ENCODE results near the gene TBL3.

Gene TBL3

GRCh38 chr16:1926271-1926670, 45.6 kb upstream of the TBL3 start:
- TF ChIP-seq FOXP2 (optimal IDR thresholded peaks at IDR 0.05; ENCODE audit: borderline replicate concordance, extremely low read depth, extremely low read length, insufficient read depth) (no peak), SIN3A (IDR thresholded peaks at IDR 0.05; ENCODE audit: borderline replicate concordance, insufficient read depth, low read length) (no peak), TAF1 (IDR thresholded peaks at IDR 0.05; ENCODE audit: borderline replicate concordance, insufficient read depth, low read length) (no peak), REST (IDR thresholded peaks at IDR 0.05; ENCODE audit: insufficient read depth in 1 of 2, low read depth in 2 of 2, low read length in 2 of 2) (no peak), POLR2AphosphoS5 (IDR thresholded peaks at IDR 0.05; ENCODE audit: low read depth, low read length) (no peak)

DNA sequence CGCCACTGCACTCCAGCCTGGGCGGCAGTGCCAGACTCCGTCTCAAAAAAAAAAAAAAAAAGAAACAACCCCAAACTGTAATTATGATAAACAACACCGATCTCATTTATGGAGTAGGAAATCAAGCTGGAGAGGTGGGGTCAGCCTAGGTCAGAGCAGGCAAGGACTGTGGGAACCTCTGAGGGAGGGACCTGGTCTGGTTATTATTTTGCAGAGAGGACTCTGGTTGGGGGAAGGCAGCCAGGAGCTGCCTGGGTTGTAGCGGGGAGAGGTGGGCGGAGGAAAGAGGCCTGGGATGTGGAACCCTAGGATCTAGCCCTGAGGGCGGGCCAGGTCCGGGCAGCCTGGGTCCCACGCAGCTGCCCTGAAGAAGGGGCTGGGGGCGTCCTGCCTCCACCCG, 42.7 kb upstream of the TBL3 start:
- TF ChIP-seq FOXP2 (optimal IDR thresholded peaks at IDR 0.05; ENCODE audit: borderline replicate concordance, extremely low read depth, extremely low read length, insufficient read depth) (no peak), TAF1 (IDR thresholded peaks at IDR 0.05; ENCODE audit: borderline replicate concordance, insufficient read depth, low read length) (no peak), REST (IDR thresholded peaks at IDR 0.05; ENCODE audit: insufficient read depth in 1 of 2, low read depth in 2 of 2, low read length in 2 of 2) (no peak), POLR2AphosphoS5 (IDR thresholded peaks at IDR 0.05; ENCODE audit: low read depth, low read length) (no peak), SIN3A (IDR thresholded peaks at IDR 0.05; ENCODE audit: borderline replicate concordance, insufficient read depth, low read length) (no peak)

DNA sequence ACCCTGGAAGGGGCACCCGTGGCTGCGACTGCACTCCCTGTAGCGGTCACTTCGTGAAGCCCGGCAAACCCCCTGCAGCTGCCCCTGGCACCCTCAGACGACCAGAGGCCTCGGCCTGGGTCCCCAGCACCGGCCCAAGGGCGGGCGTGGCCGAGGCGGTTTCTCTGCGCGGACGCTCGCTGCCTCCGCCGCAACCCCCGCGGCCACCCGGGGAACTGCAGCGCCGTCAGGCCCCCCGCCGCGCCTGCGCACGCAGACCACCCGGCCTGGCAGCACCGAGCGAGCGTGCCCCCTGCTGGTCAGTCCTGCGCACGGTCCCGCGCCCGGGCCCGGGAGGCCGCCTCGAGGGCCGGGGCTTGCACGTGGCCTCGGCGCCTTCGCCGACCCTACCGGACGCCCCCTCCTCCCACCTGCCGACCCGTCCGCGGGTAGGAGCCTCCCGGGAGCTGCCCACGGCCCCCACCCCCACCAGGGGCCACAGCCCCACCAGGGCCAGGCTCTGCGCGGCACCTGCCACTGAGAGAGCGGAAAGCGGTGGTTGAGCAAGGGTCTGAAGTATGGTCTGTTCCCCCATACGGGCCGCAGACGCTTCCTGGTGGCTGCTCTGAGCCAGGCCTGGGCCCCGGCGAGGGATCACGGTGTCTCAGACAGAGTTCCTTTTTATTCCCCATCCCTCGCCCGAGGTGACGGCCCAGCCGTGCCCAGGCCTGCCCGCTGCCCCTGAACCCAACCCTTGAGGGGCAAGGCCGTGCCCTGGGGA, 42.1 kb upstream of the TBL3 start:
- peak; percentile 81 for TF ChIP-seq FOXP2 (optimal IDR thresholded peaks at IDR 0.05; ENCODE audit: borderline replicate concordance, extremely low read depth, extremely low read length, insufficient read depth)
- no peak for TF ChIP-seq TAF1 (IDR thresholded peaks at IDR 0.05; ENCODE audit: borderline replicate concordance, insufficient read depth, low read length)

- TF ChIP-seq POLR2AphosphoS5 (IDR thresholded peaks at IDR 0.05; ENCODE audit: low read depth, low read length), result no peak
- no peak for TF ChIP-seq REST (IDR thresholded peaks at IDR 0.05; ENCODE audit: insufficient read depth in 1 of 2, low read depth in 2 of 2, low read length in 2 of 2)
- no peak for TF ChIP-seq TAF1 (IDR thresholded peaks at IDR 0.05; ENCODE audit: borderline replicate concordance, insufficient read depth, low read length)
- no peak for TF ChIP-seq SIN3A (IDR thresholded peaks at IDR 0.05; ENCODE audit: borderline replicate concordance, insufficient read depth, low read length)
- TF ChIP-seq FOXP2 (optimal IDR thresholded peaks at IDR 0.05; ENCODE audit: borderline replicate concordance, extremely low read depth, extremely low read length, insufficient read depth), result no peak
Observed at GRCh38 chr16:1930338-1930720, 41.5 kb upstream of the TBL3 start.

DNA sequence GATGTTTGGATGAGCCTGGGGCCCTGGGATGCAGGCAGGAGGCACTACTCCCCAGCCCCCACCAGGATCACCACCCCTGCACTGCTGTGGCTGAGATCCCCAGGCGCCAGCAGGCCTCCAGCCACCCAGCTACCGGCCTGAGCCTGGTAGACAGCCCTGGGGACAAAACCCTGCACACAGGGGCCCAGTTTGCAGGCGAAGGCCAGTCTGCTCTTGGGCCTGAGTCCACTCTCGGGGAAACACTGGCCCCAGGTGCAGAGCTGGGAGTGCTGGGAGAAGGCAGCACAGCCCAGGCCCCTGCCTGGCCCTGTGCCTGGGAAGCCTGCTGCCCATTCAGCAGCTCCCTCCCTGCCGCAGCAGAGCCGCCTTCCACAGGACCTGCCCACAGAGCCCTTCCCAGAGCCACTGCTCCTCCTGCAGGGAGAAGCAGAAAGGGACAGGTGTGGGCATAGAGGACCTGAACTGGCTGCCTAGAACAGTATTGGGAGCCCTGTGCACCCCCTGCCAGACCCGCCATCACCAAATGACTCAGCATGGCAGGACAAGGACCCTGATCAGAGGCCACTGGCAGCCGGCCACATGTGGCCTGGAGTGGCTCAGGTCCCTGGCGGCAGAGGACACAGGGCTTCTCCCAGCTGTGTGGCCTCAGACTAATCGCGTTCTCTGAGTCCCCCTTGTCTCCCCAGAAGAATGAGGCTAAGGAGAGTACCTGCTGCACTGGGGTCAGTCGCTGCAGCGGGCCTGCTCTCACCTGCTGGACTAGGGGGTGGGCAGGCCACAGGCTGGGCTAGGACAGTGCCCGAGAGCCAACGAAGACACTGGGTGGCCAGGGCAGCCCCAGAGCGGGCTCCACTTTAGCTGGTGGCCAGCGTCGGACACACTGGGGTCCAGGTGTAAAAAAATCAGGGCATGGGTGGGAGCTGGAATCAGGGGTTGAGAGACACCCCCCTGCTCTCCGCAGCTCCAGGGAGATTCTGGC, 39.5 kb upstream of the TBL3 start:
- TF ChIP-seq TAF1 (IDR thresholded peaks at IDR 0.05; ENCODE audit: borderline replicate concordance, insufficient read depth, low read length), result no peak
- no peak for TF ChIP-seq POLR2AphosphoS5 (IDR thresholded peaks at IDR 0.05; ENCODE audit: low read depth, low read length)
- TF ChIP-seq SIN3A (IDR thresholded peaks at IDR 0.05; ENCODE audit: borderline replicate concordance, insufficient read depth, low read length), result no peak
